Measurements from ENCODE around the gene SLC2A4RG. TPM values are rescaled to one million over a fixed set of nuclear protein-coding genes. Genes with fewer than 3 reads are reported as not detected.

SLC2A4RG gene
- total and polyA plus RNA-seq, 4 donors, result 5.5 to 79.1 (median 53.1) TPM

- DNase-seq (ENCODE audit: low read depth in 4 of 6, low spot score in 6 of 6), result no peak
- H3K27me3 ChIP-seq (ENCODE audit: control insufficient read depth, insufficient read depth, low read length), result no peaks in the 10 kb centered on the region
- no peaks in the 10 kb centered on the region for H3K9me3 ChIP-seq (ENCODE audit: control insufficient read depth, insufficient read depth, low read length)
- 91% methylated on average over 13 of the region's 13 CpGs for WGBS (ENCODE audit: insufficient coverage)
- no peak overlapping the region for H3K4me3 ChIP-seq (ENCODE audit: low read depth, low read length)
- H3K27ac ChIP-seq (ENCODE audit: low read depth, low read length), result no peak overlapping the region
- peaks cover 5% of the 10 kb centered on the region for H3K4me1 ChIP-seq (ENCODE audit: control insufficient read depth, insufficient read depth, low read length)
- H3K36me3 ChIP-seq (ENCODE audit: control insufficient read depth, insufficient read depth, low read length), result peaks cover 48% of the 10 kb centered on the region
Measured at GRCh38 chr20:63753381-63753780, 13.8 kb downstream of the SLC2A4RG start.

DNA sequence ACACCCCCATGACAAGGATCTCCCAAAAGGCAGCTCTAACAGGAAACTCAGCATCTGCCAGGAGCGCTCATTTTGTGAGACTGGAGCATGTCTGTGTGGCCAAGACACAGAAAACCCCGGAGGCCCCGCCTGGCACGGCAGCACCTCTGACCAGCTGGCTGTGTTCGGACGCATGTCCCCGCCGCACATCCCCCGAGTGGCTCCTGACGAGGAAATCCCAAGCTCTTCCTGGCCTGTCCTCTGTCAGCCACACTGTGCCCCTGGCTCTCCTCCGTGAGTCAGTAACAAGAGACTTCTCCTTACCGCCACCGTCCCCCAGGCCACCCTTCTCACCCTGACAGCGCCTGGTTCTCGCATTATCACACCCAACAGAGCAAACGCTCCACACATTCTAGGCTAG, 14.4 kb downstream of the SLC2A4RG start:
- DNase-seq (ENCODE audit: low read depth in 4 of 6, low spot score in 6 of 6), result no peak

GRCh38 chr20:63755933-63756647, 16.5 kb downstream of the SLC2A4RG start:
- 85% methylated on average over 17 of the region's 18 CpGs for WGBS (ENCODE audit: insufficient coverage)
- Histone ChIP-seq H3K9me3 (ENCODE audit: control insufficient read depth, insufficient read depth, low read length) (no peaks in the 10 kb centered on the region), H3K4me1 (ENCODE audit: control insufficient read depth, insufficient read depth, low read length) (no peaks in the 10 kb centered on the region), H3K4me3 (ENCODE audit: low read depth, low read length) (no peak overlapping the region), H3K27me3 (ENCODE audit: control insufficient read depth, insufficient read depth, low read length) (no peaks in the 10 kb centered on the region), H3K36me3 (ENCODE audit: control insufficient read depth, insufficient read depth, low read length) (peaks cover 29% of the 10 kb centered on the region), H3K27ac (ENCODE audit: low read depth, low read length) (no peak overlapping the region)
- DNase-seq (ENCODE audit: low read depth in 4 of 6, low spot score in 6 of 6), result no peak

More for the DNA sequence above, 14.4 kb downstream of the SLC2A4RG start:
- Histone ChIP-seq H3K27me3 (ENCODE audit: control insufficient read depth, insufficient read depth, low read length) (no peaks in the 10 kb centered on the region), H3K36me3 (ENCODE audit: control insufficient read depth, insufficient read depth, low read length) (peaks cover 41% of the 10 kb centered on the region), H3K27ac (ENCODE audit: low read depth, low read length) (no peak overlapping the region), H3K4me1 (ENCODE audit: control insufficient read depth, insufficient read depth, low read length) (peaks cover 5% of the 10 kb centered on the region), H3K9me3 (ENCODE audit: control insufficient read depth, insufficient read depth, low read length) (no peaks in the 10 kb centered on the region), H3K4me3 (ENCODE audit: low read depth, low read length) (no peak overlapping the region)
- WGBS (ENCODE audit: insufficient coverage), result 82% methylated on average over 10 of the region's 16 CpGs

DNA sequence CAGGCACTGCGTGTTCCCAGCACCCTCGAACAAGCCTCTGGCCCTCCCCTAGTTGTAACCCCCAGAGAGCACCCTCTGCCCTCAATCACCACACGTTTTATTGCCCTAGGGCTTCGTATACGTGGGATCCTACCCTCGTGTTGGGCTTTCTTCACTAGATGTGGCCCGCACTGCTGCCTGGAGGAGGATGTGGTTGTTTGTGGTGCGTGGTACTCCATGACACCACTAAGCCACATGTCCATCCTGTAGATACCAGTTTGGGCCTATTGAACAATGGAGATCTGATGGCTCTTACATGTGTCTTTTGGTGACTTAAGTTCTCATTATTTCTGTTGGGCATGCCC, 17.0 kb downstream of the SLC2A4RG start:
- Histone ChIP-seq H3K27ac (ENCODE audit: low read depth, low read length) (no peak overlapping the region), H3K9me3 (ENCODE audit: control insufficient read depth, insufficient read depth, low read length) (no peaks in the 10 kb centered on the region), H3K27me3 (ENCODE audit: control insufficient read depth, insufficient read depth, low read length) (no peaks in the 10 kb centered on the region), H3K4me1 (ENCODE audit: control insufficient read depth, insufficient read depth, low read length) (no peaks in the 10 kb centered on the region), H3K4me3 (ENCODE audit: low read depth, low read length) (no peak overlapping the region), H3K36me3 (ENCODE audit: control insufficient read depth, insufficient read depth, low read length) (peaks cover 26% of the 10 kb centered on the region)
- no peak for DNase-seq (ENCODE audit: low read depth in 4 of 6, low spot score in 6 of 6)
- WGBS (ENCODE audit: insufficient coverage), result 100% methylated on average over 2 of the region's 8 CpGs

DNA sequence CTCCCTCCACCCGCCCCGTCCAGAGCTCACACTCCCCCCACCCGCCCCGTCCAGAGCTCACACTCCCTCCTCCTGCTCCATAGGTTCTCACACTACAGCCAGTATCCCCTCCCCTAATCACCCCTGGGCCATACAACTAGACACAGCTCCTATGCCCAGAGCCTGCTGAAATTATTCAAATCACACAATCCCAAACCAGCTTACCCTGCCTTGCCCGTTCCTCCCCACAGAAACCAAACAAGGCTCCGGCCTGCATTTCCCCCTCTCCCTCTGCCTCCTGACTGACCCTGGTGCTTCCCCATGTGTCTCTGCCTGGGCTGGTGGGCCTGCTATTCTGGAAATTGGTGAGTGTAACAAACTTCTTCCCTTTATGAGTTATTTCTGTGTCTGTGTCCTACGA, 18.6 kb downstream of the SLC2A4RG start:
- DNase-seq (ENCODE audit: low read depth in 4 of 6, low spot score in 6 of 6), result no peak
- peaks cover 12% of the 10 kb centered on the region for H3K36me3 ChIP-seq (ENCODE audit: control insufficient read depth, insufficient read depth, low read length)
- H3K4me1 ChIP-seq (ENCODE audit: control insufficient read depth, insufficient read depth, low read length), result no peaks in the 10 kb centered on the region
- H3K4me3 ChIP-seq (ENCODE audit: low read depth, low read length), result no peak overlapping the region
- 84% methylated on average over 2 of the region's 7 CpGs for WGBS (ENCODE audit: insufficient coverage)
- no peaks in the 10 kb centered on the region for H3K9me3 ChIP-seq (ENCODE audit: control insufficient read depth, insufficient read depth, low read length)
- H3K27ac ChIP-seq (ENCODE audit: low read depth, low read length), result no peak overlapping the region
- H3K27me3 ChIP-seq (ENCODE audit: control insufficient read depth, insufficient read depth, low read length), result no peaks in the 10 kb centered on the region

GRCh38 chr20:63759377-63759901, 19.9 kb downstream of the SLC2A4RG start:
- peaks cover 5% of the 10 kb centered on the region for H3K36me3 ChIP-seq (ENCODE audit: control insufficient read depth, insufficient read depth, low read length)
- no peaks in the 10 kb centered on the region for H3K9me3 ChIP-seq (ENCODE audit: control insufficient read depth, insufficient read depth, low read length)
- DNase-seq (ENCODE audit: low read depth in 4 of 6, low spot score in 6 of 6), result no peak
- no peaks in the 10 kb centered on the region for H3K27me3 ChIP-seq (ENCODE audit: control insufficient read depth, insufficient read depth, low read length)
- no CpG with 5 or more reads among the region's 7 CpGs for WGBS (ENCODE audit: insufficient coverage)
- no peak overlapping the region for H3K4me3 ChIP-seq (ENCODE audit: low read depth, low read length)
- no peak overlapping the region for H3K27ac ChIP-seq (ENCODE audit: low read depth, low read length)
- no peaks in the 10 kb centered on the region for H3K4me1 ChIP-seq (ENCODE audit: control insufficient read depth, insufficient read depth, low read length)

GRCh38 chr20:63765082-63765873, 25.7 kb downstream of the SLC2A4RG start:
- no peaks in the 10 kb centered on the region for H3K27me3 ChIP-seq (ENCODE audit: control insufficient read depth, insufficient read depth, low read length)
- H3K36me3 ChIP-seq (ENCODE audit: control insufficient read depth, insufficient read depth, low read length), result peaks cover 39% of the 10 kb centered on the region
- no peak overlapping the region for H3K4me3 ChIP-seq (ENCODE audit: low read depth, low read length)
- DNase-seq (ENCODE audit: low read depth in 4 of 6, low spot score in 6 of 6), result no peak
- H3K27ac ChIP-seq (ENCODE audit: low read depth, low read length), result no peak overlapping the region
- H3K9me3 ChIP-seq (ENCODE audit: control insufficient read depth, insufficient read depth, low read length), result no peaks in the 10 kb centered on the region
- 83% methylated on average over 10 of the region's 16 CpGs for WGBS (ENCODE audit: insufficient coverage)
- H3K4me1 ChIP-seq (ENCODE audit: control insufficient read depth, insufficient read depth, low read length), result no peaks in the 10 kb centered on the region

- Histone ChIP-seq H3K4me3 (ENCODE audit: low read depth, low read length) (no peak overlapping the region), H3K27ac (ENCODE audit: low read depth, low read length) (no peak overlapping the region), H3K4me1 (ENCODE audit: control insufficient read depth, insufficient read depth, low read length) (no peaks in the 10 kb centered on the region), H3K9me3 (ENCODE audit: control insufficient read depth, insufficient read depth, low read length) (no peaks in the 10 kb centered on the region), H3K27me3 (ENCODE audit: control insufficient read depth, insufficient read depth, low read length) (no peaks in the 10 kb centered on the region), H3K36me3 (ENCODE audit: control insufficient read depth, insufficient read depth, low read length) (peaks cover 42% of the 10 kb centered on the region)
- 98% methylated on average over 7 of the region's 7 CpGs for whole genome bisulfite sequencing (ENCODE audit: insufficient coverage)
- DNase-seq (ENCODE audit: low read depth in 4 of 6, low spot score in 6 of 6), result no peak
Measured at GRCh38 chr20:63765902-63766301, 26.3 kb downstream of the SLC2A4RG start.

GRCh38 chr20:63766695-63767426, 27.3 kb downstream of the SLC2A4RG start:
- no peaks in the 10 kb centered on the region for H3K4me1 ChIP-seq (ENCODE audit: control insufficient read depth, insufficient read depth, low read length)
- WGBS (ENCODE audit: insufficient coverage), result 97% methylated on average over 31 of the region's 38 CpGs
- peaks cover 50% of the 10 kb centered on the region for H3K36me3 ChIP-seq (ENCODE audit: control insufficient read depth, insufficient read depth, low read length)
- no peak overlapping the region for H3K4me3 ChIP-seq (ENCODE audit: low read depth, low read length)
- H3K27ac ChIP-seq (ENCODE audit: low read depth, low read length), result no peak overlapping the region
- H3K9me3 ChIP-seq (ENCODE audit: control insufficient read depth, insufficient read depth, low read length), result no peaks in the 10 kb centered on the region
- DNase-seq (ENCODE audit: low read depth in 4 of 6, low spot score in 6 of 6), result no peak
- no peaks in the 10 kb centered on the region for H3K27me3 ChIP-seq (ENCODE audit: control insufficient read depth, insufficient read depth, low read length)

Data from spinal cord (tissue), 10 donors.